ENCODE data around the gene SLPI.

DNA sequence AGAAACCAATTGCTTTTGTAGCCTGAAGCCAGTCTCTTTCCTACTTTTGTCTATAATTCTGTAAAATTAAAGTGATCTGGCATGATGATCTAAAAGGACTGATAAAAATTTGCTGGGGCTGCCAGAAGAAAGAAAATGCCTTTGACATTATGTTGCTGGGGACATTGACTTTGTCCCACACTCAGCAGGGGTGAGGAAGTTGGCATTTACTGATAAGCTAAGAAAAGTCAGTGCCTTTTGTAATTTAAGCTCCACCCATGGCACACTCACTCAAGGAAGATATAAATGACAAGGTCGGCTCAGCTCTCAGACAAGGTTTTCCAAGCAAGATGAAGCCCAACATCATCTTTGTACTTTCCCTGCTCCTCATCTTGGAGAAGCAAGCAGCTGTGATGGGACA is 47.6 kb downstream of the SLPI start, which contains the start of gene SEMG1:
- TF ChIP-seq REST (IDR thresholded peaks at IDR 0.05; ENCODE audit: low read depth) (no peak), EGR1 (IDR thresholded peaks at IDR 0.05) (no peak), RAD21 (IDR thresholded peaks at IDR 0.05; ENCODE audit: low read depth) (no peak)

Measured in Ishikawa (cell line).